SK-N-SH (cell line): ENCODE measurements around the gene CYSTM1. TPM values are rescaled to one million over a fixed set of nuclear protein-coding genes. Genes with fewer than 3 reads are reported as not detected.

ENCODE experiments used
- CTCF ChIA-PET: fragments of 300-600, 350-600 bp; formaldehyde crosslinking; extraction: SDS; loops from one replicate; lab custom pipeline; 2021; lab: Yijun Ruan, JAX
- POLR2A ChIA-PET: fragments of 350-600 bp; sonication (Branson Sonifier 250); formaldehyde crosslinking; extraction: SDS; loops from one replicate; lab custom pipeline; 2020; ENCODE audit warnings: antibody characterized with exemption, inconsistent platforms; lab: Yijun Ruan, JAX
- DNase-seq: peaks from one replicate; pipeline ENCODE4 v3.0.0; 2012
- H2AFZ ChIP-seq: fragments of 200-600 bp; sonication (generic); 2 replicates; pipeline ENCODE4 v1.8.1; 2016; ENCODE audit warnings: antibody characterized with exemption, mild to moderate bottlenecking, low read depth
- H3F3A ChIP-seq: fragments of 200-600 bp; sonication (generic); replicated peaks from 2 replicates; pipeline ENCODE3; 2016; ENCODE audit warnings: antibody characterized with exemption, mild to moderate bottlenecking; ENCODE audit not compliant: insufficient read depth
- H3K27ac ChIP-seq, 2 experiments: fragments of 200-500 bp in 1 of 2; fragments of 200-600 bp in 1 of 2; sonication (Bioruptor generic) in 1 of 2; sonication (generic), shearing (Covaris generic) in 1 of 2; 2 replicates each; pipeline versions ENCODE4 v1.5.1 to v1.6.1; 2014 to 2016; ENCODE audit warnings: low read depth in 2 of 2, inconsistent platforms in 1 of 2, low read length in 1 of 2, mild to moderate bottlenecking in 1 of 2, mixed read lengths in 1 of 2
- H3K27me3 ChIP-seq: fragments of 200-600 bp; sonication (generic), shearing (Covaris generic); 2 replicates; pipeline ENCODE4 v1.6.1; 2016; ENCODE audit warnings: mixed run types; ENCODE audit not compliant: insufficient read depth
- H3K36me3 ChIP-seq, 2 experiments: fragments of 200-500 bp in 1 of 2; fragments of 200-600 bp in 1 of 2; sonication (Bioruptor generic) in 1 of 2; sonication (generic) in 1 of 2; replicated peaks in 1 of 2; 2 replicates each; pipeline versions ENCODE3 to v1.5.1; 2014 to 2016; ENCODE audit warnings: low read length in 1 of 2, mild to moderate bottlenecking in 1 of 2; ENCODE audit not compliant: insufficient read depth in 2 of 2, control insufficient read depth in 1 of 2
- H3K4me1 ChIP-seq, 2 experiments: fragments of 200-500 bp in 1 of 2; fragments of 200-600 bp in 1 of 2; sonication (Bioruptor generic) in 1 of 2; sonication (generic), shearing (Covaris generic) in 1 of 2; 2 replicates each; pipeline versions ENCODE4 v1.5.1 to v1.6.1; 2014 to 2016; ENCODE audit warnings: low read depth in 1 of 2, low read length in 1 of 2, mixed run types in 1 of 2; ENCODE audit not compliant: insufficient read depth in 2 of 2, control insufficient read depth in 1 of 2
- H3K4me2 ChIP-seq: fragments of 200-600 bp; sonication (generic), shearing (Covaris generic); 2 replicates; pipeline ENCODE4 v1.6.1; 2017; ENCODE audit warnings: mixed run types
- H3K4me3 ChIP-seq, 2 experiments: fragments of 200-500 bp in 1 of 2; fragments of 200-600 bp in 1 of 2; sonication (Bioruptor generic) in 1 of 2; sonication (generic), shearing (Covaris generic) in 1 of 2; 2 replicates each; pipeline versions ENCODE4 v1.5.1 to v1.8.1; 2014 to 2016; ENCODE audit warnings: low read depth in 2 of 2, inconsistent platforms in 1 of 2, low read length in 1 of 2, mild to moderate bottlenecking in 1 of 2, mixed read lengths in 1 of 2, moderate library complexity in 1 of 2
- H3K79me2 ChIP-seq: fragments of 200-600 bp; sonication (generic); 2 replicates; pipeline ENCODE4 v1.8.1; 2017; ENCODE audit warnings: mild to moderate bottlenecking; ENCODE audit not compliant: insufficient read depth
- H3K9ac ChIP-seq: fragments of 200-600 bp; sonication (generic); 2 replicates; pipeline ENCODE4 v1.6.1; 2017; ENCODE audit warnings: mixed run types
- H3K9me2 ChIP-seq: fragments of 200-600 bp; sonication (generic); 2 replicates; pipeline ENCODE4 v1.6.1; 2017; ENCODE audit warnings: mixed run types
- H3K9me3 ChIP-seq: fragments of 200-600 bp; sonication (generic); 2 replicates; pipeline ENCODE4 v1.6.1; 2017; ENCODE audit warnings: mixed run types, mild to moderate bottlenecking, moderate library complexity
- H4K20me1 ChIP-seq: fragments of 200-600 bp; sonication (generic); 2 replicates; pipeline ENCODE4 v1.6.1; 2017; ENCODE audit warnings: mild to moderate bottlenecking, mixed run types; ENCODE audit not compliant: insufficient read depth
- CHD2 ChIP-seq: fragments of 150-350 bp; IDR thresholded peaks from 2 replicates; pipeline ENCODE4 v1.6.1; 2018; ENCODE audit warnings: low read length; ENCODE audit not compliant: partially characterized antibody
- ELF1 ChIP-seq: IDR thresholded peaks from 2 replicates; pipeline ENCODE4 v1.4.0; 2012
- EP300 ChIP-seq, 2 experiments: IDR thresholded peaks; 2 replicates each; pipeline versions ENCODE4 v1.4.0 to v1.6.1; 2012; ENCODE audit warnings: borderline replicate concordance in 1 of 2, low read depth in 1 of 2, low read length in 1 of 2
- FOXJ3 ChIP-seq: sonication (generic); formaldehyde crosslinking; IDR thresholded peaks from 2 replicates; pipeline ENCODE4 v1.5.1; 2020; ENCODE audit warnings: mild to moderate bottlenecking, missing genetic modification reagents
- GABPA ChIP-seq: IDR thresholded peaks from 2 replicates; pipeline ENCODE4 v1.4.0; 2012; ENCODE audit warnings: low read depth, mild to moderate bottlenecking
- GATA2 ChIP-seq: sonication (generic); formaldehyde crosslinking; IDR thresholded peaks from 2 replicates; pipeline ENCODE4 v1.5.0; 2020; ENCODE audit warnings: mild to moderate bottlenecking, missing genetic modification reagents
- IRF3 ChIP-seq: fragments of 150-350 bp; IDR thresholded peaks from 2 replicates; pipeline ENCODE4 v1.6.1; 2016; ENCODE audit warnings: mild to moderate bottlenecking, low read depth, low read length
- JUND ChIP-seq: IDR thresholded peaks from 2 replicates; pipeline ENCODE4 v1.4.0; 2012
- MEF2A ChIP-seq: IDR thresholded peaks from 2 replicates; pipeline ENCODE4 v1.4.0; 2012; ENCODE audit warnings: low read depth, borderline replicate concordance
- NFIC ChIP-seq: IDR thresholded peaks from 2 replicates; pipeline ENCODE4 v1.4.0; 2012; ENCODE audit warnings: borderline replicate concordance
- RAD21 ChIP-seq: IDR thresholded peaks from 2 replicates; pipeline ENCODE4 v1.6.1; 2012; ENCODE audit warnings: mild to moderate bottlenecking, low read length
- RCOR1 ChIP-seq: fragments of 150-350 bp; IDR thresholded peaks from 2 replicates; pipeline ENCODE4 v1.6.1; 2017; ENCODE audit warnings: antibody characterized with exemption, low read length
- RXRA ChIP-seq: IDR thresholded peaks from 2 replicates; pipeline ENCODE4 v1.4.0; 2012; ENCODE audit warnings: low read depth, mild to moderate bottlenecking, borderline replicate concordance
- SMC3 ChIP-seq: IDR thresholded peaks from 2 replicates; pipeline ENCODE4 v1.6.1; 2012; ENCODE audit warnings: low read depth, low read length, improper control_type of control experiment
- TCF12 ChIP-seq: IDR thresholded peaks from 2 replicates; pipeline ENCODE4 v1.4.0; 2012
- YY1 ChIP-seq: IDR thresholded peaks from 2 replicates; pipeline ENCODE4 v1.4.0; 2012; ENCODE audit warnings: low read depth, mild to moderate bottlenecking
- WGBS: methylation state at CpG from one replicate; pipeline ENCODE4 v1.1.6; 2017; ENCODE audit warnings: low lambda C conversion rate; 5-methylcytosine and 5-hydroxymethylcytosine counted together
- polyA plus RNA-seq, 3 experiments: library from polyadenylated mRNA; depleted of rRNA; stranded (reverse); fragments of >200 nt; gene quantifications; 2 replicates each; pipeline ENCODE4 v1.2.3, GENCODE V29; 2012
- TF ChIP-seq, protein P1 (sequence below): IDR thresholded peaks from 2 replicates; pipeline ENCODE4 v1.4.0; 2012; ENCODE audit warnings: low read depth
- TF ChIP-seq, protein P2 (sequence below): IDR thresholded peaks from 2 replicates; pipeline ENCODE4 v1.4.0; 2012; ENCODE audit warnings: low read depth, borderline replicate concordance

Gene CYSTM1
- polyA plus RNA-seq, 1 of the 3 experiments (the other 2 are of a cell fraction), result 27.1 TPM

DNA sequence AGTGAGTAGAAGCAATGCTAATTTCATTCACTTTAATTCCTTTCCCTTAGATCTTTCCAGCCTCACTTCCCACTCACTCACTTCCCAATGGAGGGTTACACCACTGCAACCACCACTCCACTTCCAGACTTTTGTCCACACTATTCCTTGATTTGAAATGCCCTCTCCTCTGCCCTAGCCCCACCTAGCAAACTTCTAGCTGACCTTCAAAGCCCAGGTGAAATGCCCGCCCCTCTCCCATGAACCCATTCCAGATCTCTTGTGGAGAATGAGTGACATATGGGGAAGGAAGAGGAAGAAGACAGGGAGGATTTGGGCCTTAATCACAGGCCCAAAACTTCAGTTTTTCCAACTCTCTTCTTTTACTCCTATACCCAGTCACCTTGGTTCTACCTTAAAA is 90.9 kb downstream of the CYSTM1 start:
- no peaks in the 10 kb centered on the region for H3K9me2 ChIP-seq
- DNase-seq, result no peak
- H2AFZ ChIP-seq, result no peak overlapping the region
- H3K4me3 ChIP-seq, result no peak overlapping the region
- H3K27ac ChIP-seq, result no peak overlapping the region
- peaks cover 24% of the 10 kb centered on the region for H3F3A ChIP-seq
- H3K9ac ChIP-seq, result no peak overlapping the region
- H3K4me2 ChIP-seq, result no peak overlapping the region
- H3K4me1 ChIP-seq, result peaks cover 7 to 13% of the 10 kb centered on the region in 2 experiments; a peak in 3 of 4 replicates
- H3K79me2 ChIP-seq, result peaks cover 39% of the 10 kb centered on the region; the same call in 1 of the 2 replicates
- H3K27me3 ChIP-seq, result no peaks in the 10 kb centered on the region
- no peaks in the 10 kb centered on the region for H4K20me1 ChIP-seq
- CTCF ChIA-PET, result interaction anchor here (1.4 to 2.1 kb wide), 2 partner anchors 9 to 86 kb away, joined by 3 to 7 read pairs; no protein-coding TSS in a partner anchor
- H3K9me3 ChIP-seq, result no peaks in the 10 kb centered on the region
- TF ChIP-seq, protein P1, sequence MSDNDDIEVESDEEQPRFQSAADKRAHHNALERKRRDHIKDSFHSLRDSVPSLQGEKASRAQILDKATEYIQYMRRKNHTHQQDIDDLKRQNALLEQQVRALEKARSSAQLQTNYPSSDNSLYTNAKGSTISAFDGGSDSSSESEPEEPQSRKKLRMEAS, result no peak
- TF ChIP-seq RAD21, result no peak
- TF ChIP-seq RXRA, result no peak
- no peak for TF ChIP-seq ELF1
- no peak for TF ChIP-seq EP300 (IDR thresholded peaks at IDR 0.05; ENCODE audit: borderline replicate concordance in 1 of 2, low read depth in 1 of 2, low read length in 1 of 2)
- TF ChIP-seq TCF12, result no peak
- no peak for TF ChIP-seq GABPA
- TF ChIP-seq MEF2A, result no peak
- TF ChIP-seq FOXJ3, result no peak
- TF ChIP-seq CHD2, result no peak
- TF ChIP-seq SMC3, result no peak
- TF ChIP-seq IRF3, result no peak
- TF ChIP-seq NFIC, result no peak
- no peak for TF ChIP-seq JUND
- TF ChIP-seq GATA2 (CRISPR knock-in tag), result no peak
- no peak for TF ChIP-seq YY1
- TF ChIP-seq RCOR1, result no peak
- TF ChIP-seq, protein P2, sequence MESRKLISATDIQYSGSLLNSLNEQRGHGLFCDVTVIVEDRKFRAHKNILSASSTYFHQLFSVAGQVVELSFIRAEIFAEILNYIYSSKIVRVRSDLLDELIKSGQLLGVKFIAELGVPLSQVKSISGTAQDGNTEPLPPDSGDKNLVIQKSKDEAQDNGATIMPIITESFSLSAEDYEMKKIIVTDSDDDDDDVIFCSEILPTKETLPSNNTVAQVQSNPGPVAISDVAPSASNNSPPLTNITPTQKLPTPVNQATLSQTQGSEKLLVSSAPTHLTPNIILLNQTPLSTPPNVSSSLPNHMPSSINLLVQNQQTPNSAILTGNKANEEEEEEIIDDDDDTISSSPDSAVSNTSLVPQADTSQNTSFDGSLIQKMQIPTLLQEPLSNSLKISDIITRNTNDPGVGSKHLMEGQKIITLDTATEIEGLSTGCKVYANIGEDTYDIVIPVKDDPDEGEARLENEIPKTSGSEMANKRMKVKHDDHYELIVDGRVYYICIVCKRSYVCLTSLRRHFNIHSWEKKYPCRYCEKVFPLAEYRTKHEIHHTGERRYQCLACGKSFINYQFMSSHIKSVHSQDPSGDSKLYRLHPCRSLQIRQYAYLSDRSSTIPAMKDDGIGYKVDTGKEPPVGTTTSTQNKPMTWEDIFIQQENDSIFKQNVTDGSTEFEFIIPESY, result no peak
- POLR2A ChIA-PET, result no interaction called here
- peaks cover 0 to 1% of the 10 kb centered on the region in 2 experiments for H3K36me3 ChIP-seq
- WGBS, result 100% methylated on average over 1 of the region's 1 CpG
